IgD-negative memory B cell (primary cell): ENCODE results near the gene SPECC1. TPM values are rescaled to one million over a fixed set of nuclear protein-coding genes. Genes with fewer than 3 reads are reported as not detected.
"Not testable (repeated sequence)": the region's sequence is repeated elsewhere in the genome, so short reads cannot be mapped to it uniquely, and the experiment has no call there.

ENCODE experiments used
- H3K27ac Mint-ChIP-seq, 3 donors: one replicate each; pipeline ENCODE4 v1.8.0; 2020 to 2022; ENCODE audit warnings: mild to moderate bottlenecking in 3 of 3, mixed read lengths in 3 of 3, moderate library complexity in 1 of 3
- H3K27me3 Mint-ChIP-seq: one replicate; pipeline ENCODE4 v1.8.0; 2021; ENCODE audit warnings: mixed read lengths
- H3K36me3 Mint-ChIP-seq: one replicate; pipeline ENCODE4 v1.8.0; 2020; ENCODE audit warnings: mild to moderate bottlenecking, mixed read lengths
- H3K4me1 Mint-ChIP-seq, 3 donors: one replicate each; pipeline ENCODE4 v1.8.0; 2020 to 2022; ENCODE audit warnings: mixed read lengths in 3 of 3, mild to moderate bottlenecking in 1 of 3
- H3K4me3 Mint-ChIP-seq, 4 donors: one replicate each; pipeline ENCODE4 v1.8.0; 2020 to 2022; ENCODE audit warnings: mild to moderate bottlenecking in 4 of 4, mixed read lengths in 4 of 4, moderate library complexity in 3 of 4
- H3K9me3 Mint-ChIP-seq, 3 donors: one replicate each; pipeline ENCODE4 v1.8.0; 2020 to 2021; ENCODE audit warnings: mixed read lengths in 3 of 3, mild to moderate bottlenecking in 1 of 3
- polyA plus RNA-seq: library from polyadenylated mRNA; unstranded; fragments of 300-500 nt; fragmentation: Illumina TruSeq; gene quantifications from one replicate; pipeline ENCODE4 v1.2.3, GENCODE V29; 2021

Gene SPECC1
- polyA plus RNA-seq, 1 donor from 2014 or later: 4.1 TPM

DNA sequence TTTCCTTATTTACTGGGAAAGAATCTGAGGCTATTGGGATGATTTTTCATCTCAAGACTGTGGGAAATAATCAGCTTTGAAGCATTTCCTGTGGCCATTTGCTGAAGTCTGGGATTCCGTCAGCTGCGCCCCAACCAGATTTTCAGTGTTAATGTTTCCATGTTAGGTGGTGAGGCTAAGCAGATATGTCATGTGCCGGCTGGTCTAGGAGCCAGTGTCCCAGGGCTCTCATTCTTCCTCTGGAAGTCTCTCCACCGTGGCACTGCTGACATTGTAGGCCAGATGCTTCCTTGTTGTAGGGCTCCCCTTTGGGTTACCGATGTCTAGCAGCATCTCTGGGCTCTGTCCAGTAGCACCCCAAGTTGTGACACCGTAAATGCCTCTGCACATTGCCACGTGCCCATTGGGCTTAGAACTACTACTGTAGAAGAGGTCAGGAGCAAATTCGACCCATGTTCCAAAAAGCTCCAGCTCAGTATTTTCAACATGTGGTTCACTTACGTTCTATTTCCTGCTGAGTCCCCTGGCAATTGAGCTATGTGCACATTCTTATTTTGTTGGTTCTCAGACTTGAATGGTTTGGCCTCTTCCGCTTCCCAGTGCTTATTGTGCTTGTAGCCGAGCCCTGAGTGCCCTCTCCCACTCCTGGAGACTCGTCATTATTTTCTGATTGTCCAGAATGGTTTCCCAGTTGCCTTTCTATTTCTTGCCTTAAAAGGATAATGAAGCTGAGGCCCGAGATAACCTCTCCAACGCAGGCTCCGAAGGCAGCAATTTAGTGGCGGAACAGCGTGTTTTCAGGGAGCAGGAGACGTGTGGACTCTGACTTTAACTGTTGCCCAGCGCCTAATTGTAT is 82.2 kb downstream of the SPECC1 start:
- Mint-ChIP-seq H3K27ac (peak overlapping the region in 2 of 3 donors; percentile 57 to 82), H3K9me3 (no peaks in the 10 kb centered on the region), H3K36me3 (peaks cover 2% of the 10 kb centered on the region), H3K27me3 (peaks cover 7% of the 10 kb centered on the region), H3K4me1 (peaks cover 0 to 3% (median 0%) of the 10 kb centered on the region in 3 donors), H3K4me3 (no peak overlapping the region)

DNA sequence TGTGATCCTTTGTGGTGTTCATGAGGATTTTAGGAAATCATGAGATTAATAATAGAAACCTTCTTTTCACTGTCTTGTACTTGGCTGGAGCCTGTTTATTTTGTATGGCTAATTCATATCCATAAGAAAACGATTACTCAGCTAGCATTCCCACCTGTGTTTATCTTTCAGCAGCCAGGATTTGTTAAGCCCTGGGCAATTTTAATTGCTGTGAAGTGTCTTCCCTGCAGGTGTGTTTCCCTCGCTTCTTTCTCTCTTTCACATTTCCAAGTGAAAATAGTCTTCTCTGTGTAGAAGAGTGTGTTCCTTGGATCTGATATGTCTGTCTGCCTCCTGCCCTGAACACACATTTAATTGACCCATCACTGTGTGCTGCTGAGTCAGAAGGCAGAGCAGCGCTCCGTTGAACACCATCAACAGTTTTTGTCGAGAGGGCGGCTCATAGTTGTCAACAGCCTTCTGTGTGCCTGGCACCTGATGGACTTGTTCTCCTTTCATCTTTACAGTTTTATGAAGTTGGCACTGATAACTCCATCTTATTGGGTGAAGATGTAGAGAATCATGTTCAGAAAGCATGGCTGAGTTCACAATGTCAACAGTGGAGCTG is 83.2 kb downstream of the SPECC1 start:
- H3K36me3 Mint-ChIP-seq: peaks cover 2% of the 10 kb centered on the region
- no peak overlapping the region for H3K4me3 Mint-ChIP-seq
- peaks cover 7% of the 10 kb centered on the region for H3K27me3 Mint-ChIP-seq
- no peak overlapping the region for H3K27ac Mint-ChIP-seq
- H3K9me3 Mint-ChIP-seq: no peaks in the 10 kb centered on the region
- peaks cover 0 to 3% (median 0%) of the 10 kb centered on the region in 3 donors for H3K4me1 Mint-ChIP-seq

- peaks cover 9% of the 10 kb centered on the region for H3K27me3 Mint-ChIP-seq
- no peak overlapping the region for H3K4me3 Mint-ChIP-seq
- H3K36me3 Mint-ChIP-seq: peaks cover 2% of the 10 kb centered on the region
- peaks cover 0 to 3% (median 0%) of the 10 kb centered on the region in 3 donors for H3K4me1 Mint-ChIP-seq
- no peak overlapping the region for H3K27ac Mint-ChIP-seq
- no peaks in the 10 kb centered on the region for H3K9me3 Mint-ChIP-seq
Measured at GRCh38 chr17:20092973-20093626, 83.9 kb downstream of the SPECC1 start.

GRCh38 chr17:20094777-20095176 is 85.6 kb downstream of the SPECC1 start:
- H3K4me3 Mint-ChIP-seq: no peak overlapping the region
- peaks cover 12% of the 10 kb centered on the region for H3K27me3 Mint-ChIP-seq
- H3K27ac Mint-ChIP-seq: no peak overlapping the region
- H3K9me3 Mint-ChIP-seq: no peaks in the 10 kb centered on the region
- peaks cover 0 to 3% (median 0%) of the 10 kb centered on the region in 3 donors for H3K4me1 Mint-ChIP-seq
- H3K36me3 Mint-ChIP-seq: peaks cover 2% of the 10 kb centered on the region

DNA sequence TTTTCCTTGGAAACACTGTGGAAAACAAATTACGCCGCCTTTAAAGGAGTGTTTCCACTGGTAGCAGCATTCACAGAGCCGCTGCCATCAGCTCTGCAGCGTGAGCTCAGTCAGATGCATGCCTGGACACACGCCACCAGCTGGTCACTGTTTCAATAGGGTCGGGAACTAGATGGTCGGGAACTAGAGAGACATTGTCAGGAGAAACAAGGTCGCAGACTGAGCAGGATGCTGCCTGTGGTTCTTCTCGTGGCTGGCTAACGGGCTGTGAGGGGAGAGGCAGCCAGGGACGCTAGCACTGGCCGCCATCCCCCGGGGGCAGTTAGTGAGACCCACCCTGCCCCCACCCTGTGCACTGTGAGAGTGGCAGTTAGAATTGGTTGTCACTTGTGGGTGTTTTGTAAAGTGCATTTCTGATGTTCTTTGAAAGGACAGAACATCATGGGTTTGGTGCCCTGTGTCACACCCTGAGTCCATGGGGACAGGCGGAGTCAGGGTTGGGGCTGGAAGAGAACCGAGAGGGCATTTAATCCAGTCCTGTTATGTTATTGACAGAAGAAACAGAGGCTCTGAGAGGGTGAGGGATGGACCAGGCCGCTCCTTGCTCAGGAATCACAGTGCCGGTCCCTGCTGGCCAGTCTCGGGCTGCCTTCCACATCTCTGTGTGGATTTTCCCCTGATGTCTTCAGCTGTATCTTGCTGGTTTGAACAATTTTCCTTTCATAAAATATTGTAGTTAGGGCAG is 86.3 kb downstream of the SPECC1 start:
- Mint-ChIP-seq H3K27me3 (peaks cover 12% of the 10 kb centered on the region), H3K36me3 (peaks cover 2% of the 10 kb centered on the region), H3K4me1 (peaks cover 0 to 3% (median 0%) of the 10 kb centered on the region in 3 donors), H3K27ac (no peak overlapping the region), H3K9me3 (no peaks in the 10 kb centered on the region), H3K4me3 (peak overlapping the region in 1 of 4 donors; percentile 5)

DNA sequence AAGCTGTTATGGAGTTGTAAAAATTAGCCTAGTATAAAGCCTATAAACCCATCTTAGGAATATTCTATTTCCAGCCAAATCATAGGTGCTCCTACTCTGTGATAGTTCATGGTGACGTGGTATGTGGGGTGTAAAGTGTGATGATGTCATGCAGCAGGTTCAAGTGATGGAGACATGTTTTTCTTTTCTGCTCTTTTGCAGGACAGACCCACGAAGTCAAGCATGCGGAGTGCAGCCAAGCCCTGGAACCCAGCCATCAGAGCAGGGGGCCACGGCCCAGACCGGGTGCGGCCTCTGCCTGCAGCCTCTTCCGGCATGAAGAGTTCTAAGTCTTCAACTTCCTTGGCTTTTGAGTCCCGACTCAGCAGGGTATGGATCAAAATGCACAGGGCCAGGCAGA is 87.3 kb downstream of the SPECC1 start:
- no peaks in the 10 kb centered on the region for H3K9me3 Mint-ChIP-seq
- no peak overlapping the region for H3K4me3 Mint-ChIP-seq
- peaks cover 0 to 3% (median 0%) of the 10 kb centered on the region in 3 donors for H3K4me1 Mint-ChIP-seq
- peaks cover 12% of the 10 kb centered on the region for H3K27me3 Mint-ChIP-seq
- peaks cover 2% of the 10 kb centered on the region for H3K36me3 Mint-ChIP-seq
- H3K27ac Mint-ChIP-seq: no peak overlapping the region

GRCh38 chr17:20097330-20097729 is 88.2 kb downstream of the SPECC1 start:
- Mint-ChIP-seq H3K4me1 (peaks cover 0 to 2% (median 0%) of the 10 kb centered on the region in 3 donors), H3K36me3 (peaks cover 2% of the 10 kb centered on the region), H3K4me3 (no peak overlapping the region), H3K27ac (no peak overlapping the region), H3K9me3 (no peaks in the 10 kb centered on the region), H3K27me3 (peaks cover 12% of the 10 kb centered on the region)

DNA sequence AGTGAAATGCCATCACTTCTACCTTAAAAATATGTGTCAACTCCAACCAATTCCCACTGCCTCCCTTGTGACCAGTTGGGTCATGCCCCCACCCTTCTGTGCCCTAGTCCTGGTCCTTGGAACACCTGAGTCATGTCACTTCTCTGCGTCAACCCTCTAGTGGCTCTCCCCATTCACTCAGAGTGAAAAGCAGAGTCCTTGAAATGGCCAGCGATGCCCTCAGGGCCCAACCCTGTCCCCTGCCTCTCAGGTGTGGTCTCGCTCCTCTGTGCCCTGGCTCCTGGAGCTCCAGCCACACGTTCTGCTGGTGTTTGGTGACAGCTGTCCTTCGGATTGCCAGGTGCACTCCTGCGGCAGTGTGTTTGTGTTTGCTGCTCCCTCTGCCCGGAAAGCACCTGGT is 89.2 kb downstream of the SPECC1 start:
- peaks cover 0 to 2% (median 0%) of the 10 kb centered on the region in 3 donors for H3K4me1 Mint-ChIP-seq
- peaks cover 12% of the 10 kb centered on the region for H3K27me3 Mint-ChIP-seq
- no peaks in the 10 kb centered on the region for H3K9me3 Mint-ChIP-seq
- peaks cover under 1% of the 10 kb centered on the region for H3K36me3 Mint-ChIP-seq
- no peak overlapping the region for H3K4me3 Mint-ChIP-seq
- no peak overlapping the region for H3K27ac Mint-ChIP-seq

DNA sequence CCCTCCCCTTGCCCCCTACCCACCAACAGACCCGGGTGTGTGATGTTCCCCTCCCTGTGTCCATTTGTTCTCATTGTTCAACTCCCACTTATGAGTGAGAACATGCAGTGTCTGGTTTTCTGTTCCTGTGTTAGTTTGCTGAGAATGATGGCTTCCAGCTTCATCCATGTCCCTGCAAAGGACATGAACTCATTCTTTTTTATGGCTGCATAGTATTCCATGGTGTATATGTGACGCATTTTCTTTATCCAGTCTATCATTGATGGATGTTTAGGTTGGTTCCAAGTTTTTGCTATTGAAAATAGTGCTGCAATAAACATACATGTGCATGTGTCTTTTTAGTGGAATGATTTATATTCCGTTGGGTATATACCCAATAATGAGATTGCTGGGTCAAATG is 91.6 kb downstream of the SPECC1 start:
- H3K9me3 Mint-ChIP-seq, H3K27ac Mint-ChIP-seq, H3K4me3 Mint-ChIP-seq, H3K4me1 Mint-ChIP-seq, H3K36me3 Mint-ChIP-seq, H3K27me3 Mint-ChIP-seq: not testable (repeated sequence)

DNA sequence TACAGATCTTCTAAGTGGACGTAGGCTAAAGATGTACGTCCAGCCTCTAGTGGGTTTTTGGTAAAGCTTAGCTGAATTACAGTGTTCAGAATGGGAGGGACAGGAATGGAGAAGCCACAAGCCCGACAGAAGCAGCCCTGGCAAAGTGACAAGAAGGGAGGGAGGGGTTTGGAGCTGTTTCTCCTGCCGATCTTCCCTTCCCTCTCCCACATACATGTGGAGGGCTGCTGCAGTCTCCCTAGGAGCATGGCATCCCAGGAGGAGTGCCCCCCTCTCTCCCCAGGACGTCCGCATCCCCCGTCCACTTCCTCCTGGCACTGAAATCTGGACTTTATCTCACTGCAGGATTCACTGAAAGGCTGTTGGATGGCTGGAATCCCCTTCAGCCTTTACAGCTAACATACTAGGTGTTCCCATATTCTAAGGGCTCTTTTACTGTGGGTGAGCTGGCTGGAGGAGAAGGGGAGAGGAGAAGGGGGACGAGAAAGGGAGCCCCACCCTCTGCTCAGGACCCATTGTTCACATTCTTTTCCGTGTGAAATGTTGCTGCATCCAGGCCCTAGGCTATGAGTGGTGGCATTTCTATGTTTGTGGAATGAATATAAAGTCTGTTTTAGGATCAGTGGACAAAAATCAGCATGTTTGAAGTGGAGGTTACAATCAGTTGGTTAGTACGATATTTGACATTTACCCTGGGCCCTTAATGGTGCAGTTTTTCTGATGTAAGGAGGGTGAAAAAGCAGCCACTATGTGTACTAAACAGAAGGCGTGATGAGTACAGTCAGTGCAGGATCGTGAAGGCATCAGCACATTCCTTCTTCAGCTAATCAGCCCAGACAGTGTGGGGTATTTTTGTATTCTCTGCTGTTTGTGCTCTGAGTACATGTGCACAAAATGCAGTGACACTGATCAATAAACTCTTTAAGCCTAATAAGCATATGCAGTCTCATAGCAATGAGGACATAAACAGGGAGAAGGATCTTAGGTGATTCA is 94.6 kb downstream of the SPECC1 start:
- H3K4me1 Mint-ChIP-seq: peaks cover 0 to 2% (median 0%) of the 10 kb centered on the region in 3 donors
- no peaks in the 10 kb centered on the region for H3K9me3 Mint-ChIP-seq
- no peak overlapping the region for H3K4me3 Mint-ChIP-seq
- H3K36me3 Mint-ChIP-seq: no peaks in the 10 kb centered on the region
- H3K27me3 Mint-ChIP-seq: peaks cover 10% of the 10 kb centered on the region
- no peak overlapping the region for H3K27ac Mint-ChIP-seq

DNA sequence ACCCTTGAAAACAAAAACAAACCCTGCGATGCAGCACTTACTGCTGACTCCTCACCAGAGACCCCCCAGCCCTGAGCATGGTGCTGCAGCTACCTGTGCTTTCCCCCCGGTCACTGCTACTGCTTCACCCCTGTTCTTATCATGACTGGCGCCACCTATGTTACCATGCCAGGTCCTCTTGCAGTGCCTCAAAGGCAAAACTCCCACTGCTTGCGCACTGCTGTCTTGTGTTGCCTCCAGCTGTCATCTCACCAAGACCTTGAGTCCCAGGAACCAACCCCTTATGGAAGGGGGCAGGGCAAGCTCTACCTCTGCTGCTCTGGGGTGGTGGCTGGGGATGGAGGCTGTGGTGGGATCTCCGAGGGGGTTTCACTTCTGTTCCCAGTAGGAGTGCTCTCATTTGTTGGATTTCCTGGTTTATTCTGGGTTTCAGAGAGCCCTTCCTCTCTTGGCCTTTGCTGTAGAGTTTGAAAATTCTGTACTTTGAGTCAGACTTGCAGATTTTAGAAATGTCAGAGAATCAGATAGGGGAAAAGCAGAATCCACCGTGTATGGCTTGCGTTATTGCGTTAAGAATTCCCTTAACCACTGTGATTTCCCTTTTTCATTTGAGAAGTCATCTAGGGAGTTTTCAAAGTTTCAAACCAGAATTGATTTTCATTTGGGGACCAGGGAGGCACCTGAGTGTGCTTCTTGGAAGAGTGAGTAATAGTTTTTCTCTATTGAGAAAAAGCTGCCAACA is 96.6 kb downstream of the SPECC1 start:
- Mint-ChIP-seq H3K9me3 (no peaks in the 10 kb centered on the region), H3K36me3 (no peaks in the 10 kb centered on the region), H3K27ac (no peak overlapping the region), H3K27me3 (peaks cover 10% of the 10 kb centered on the region), H3K4me3 (no peak overlapping the region), H3K4me1 (peaks cover 0 to 2% (median 0%) of the 10 kb centered on the region in 3 donors)

DNA sequence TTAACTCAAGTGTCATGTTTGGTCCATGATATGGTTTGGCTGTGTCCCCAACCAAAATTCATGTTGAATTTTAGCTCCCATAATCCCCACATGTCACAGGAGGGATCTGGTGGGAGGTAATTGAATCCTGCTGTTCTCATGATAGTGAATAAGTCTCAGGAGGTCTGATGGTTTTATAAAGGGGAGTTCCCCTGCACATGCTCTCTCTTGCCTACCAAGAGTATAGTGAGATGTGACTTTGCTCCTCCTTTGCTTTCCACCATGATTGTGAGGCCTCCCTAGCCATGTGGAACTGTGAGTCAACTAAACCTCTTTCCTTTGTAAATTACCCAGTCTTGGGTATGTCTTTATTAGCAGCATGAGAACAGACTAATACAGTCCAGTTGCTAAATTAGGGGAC is 97.3 kb downstream of the SPECC1 start:
- H3K4me1 Mint-ChIP-seq, H3K9me3 Mint-ChIP-seq, H3K36me3 Mint-ChIP-seq, H3K27me3 Mint-ChIP-seq, H3K27ac Mint-ChIP-seq, H3K4me3 Mint-ChIP-seq: not testable (repeated sequence)

DNA sequence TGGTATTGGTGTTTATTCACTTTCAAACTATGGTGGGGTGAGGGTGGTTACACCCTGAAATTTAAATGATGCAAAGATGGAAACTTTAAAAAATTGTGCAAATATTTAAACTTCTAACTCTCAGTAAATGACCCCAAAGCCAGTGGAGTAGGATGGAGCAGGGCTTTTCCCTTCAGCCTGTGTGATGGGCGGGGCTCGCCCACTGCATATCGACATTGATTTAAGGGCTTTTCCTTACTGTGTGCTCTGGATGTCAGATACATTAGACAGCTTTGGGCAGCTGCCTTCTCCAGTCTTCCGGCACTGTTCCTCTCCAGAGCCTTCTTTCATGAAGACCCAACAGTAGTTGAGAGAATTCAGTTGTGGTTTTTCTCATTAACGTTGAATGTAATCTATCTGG is 99.9 kb downstream of the SPECC1 start:
- H3K27ac Mint-ChIP-seq: no peak overlapping the region
- no peak overlapping the region for H3K4me3 Mint-ChIP-seq
- no peaks in the 10 kb centered on the region for H3K9me3 Mint-ChIP-seq
- H3K27me3 Mint-ChIP-seq: peaks cover 10% of the 10 kb centered on the region
- no peaks in the 10 kb centered on the region for H3K36me3 Mint-ChIP-seq
- H3K4me1 Mint-ChIP-seq: peaks cover 0 to 2% (median 0%) of the 10 kb centered on the region in 3 donors
